Activated CD4-positive, alpha-beta T cell treated with anti-CD3 and anti-CD28 coated beads, Interleukin-2, amount 50 U/mL, for 1 hour (primary cell): ENCODE measurements around the gene PHLPP2.

Source experiments
- DNase-seq: peaks from one replicate; pipeline ENCODE4 v3.0.0-alpha.2; 2020

The PHLPP2 gene

DNA sequence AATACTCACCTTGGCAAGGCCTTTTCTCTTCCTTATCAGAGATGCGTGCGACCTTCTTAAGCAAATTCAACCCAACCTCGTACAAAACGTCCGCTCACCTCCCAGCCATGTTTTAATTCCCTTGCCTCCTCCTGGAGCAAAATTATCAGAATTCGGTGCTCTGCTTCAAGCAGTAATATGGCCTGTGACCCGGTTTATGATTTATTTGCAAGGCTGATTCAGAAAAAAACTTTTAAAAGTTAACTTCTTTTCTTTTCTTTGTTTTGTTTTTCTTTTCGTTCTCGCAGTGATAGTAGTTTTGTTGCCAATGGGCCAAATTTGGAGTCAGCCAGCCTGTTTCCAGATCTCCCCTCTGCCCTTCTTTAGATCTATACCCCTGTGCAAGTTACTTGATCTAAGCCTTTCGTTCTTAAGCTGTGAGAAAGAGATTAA lies at the start of gene PHLPP2:
Gene PHLPP2 (minus strand): TSS at position 382 of the 432 bp plus-strand sequence. CDS start 9,906 bp downstream, outside the sequence.
- no peak for DNase-seq

DNA sequence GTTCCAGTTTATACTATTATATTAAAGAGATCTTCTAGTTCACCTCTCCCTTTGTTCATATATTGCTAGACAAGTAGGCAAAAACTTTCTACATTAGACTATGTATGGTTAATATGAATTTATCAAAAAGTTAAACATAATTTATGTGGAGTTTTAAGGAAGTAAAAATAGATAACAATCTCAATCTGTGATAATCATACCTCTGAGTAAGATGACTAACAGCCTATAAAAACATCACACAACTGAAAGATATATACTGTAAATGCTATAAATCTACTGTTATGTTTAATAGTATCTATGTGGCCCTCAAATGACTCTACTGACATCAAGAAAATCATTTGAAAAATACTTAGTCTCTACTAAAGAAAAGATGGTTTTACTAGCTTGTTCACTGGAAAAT lies 47.1 kb upstream of the PHLPP2 start:
- no peak for DNase-seq

- no peak for DNase-seq
Observed at GRCh38 chr16:71769222-71769621, 44.7 kb upstream of the PHLPP2 start.

GRCh38 chr16:71767060-71767900 lies 42.8 kb upstream of the PHLPP2 start:
- no peak for DNase-seq

- DNase-seq: no peak
Observed at GRCh38 chr16:71762186-71762585, 37.7 kb upstream of the PHLPP2 start.

- no peak for DNase-seq
Observed at GRCh38 chr16:71761097-71761496, 36.6 kb upstream of the PHLPP2 start.

DNA sequence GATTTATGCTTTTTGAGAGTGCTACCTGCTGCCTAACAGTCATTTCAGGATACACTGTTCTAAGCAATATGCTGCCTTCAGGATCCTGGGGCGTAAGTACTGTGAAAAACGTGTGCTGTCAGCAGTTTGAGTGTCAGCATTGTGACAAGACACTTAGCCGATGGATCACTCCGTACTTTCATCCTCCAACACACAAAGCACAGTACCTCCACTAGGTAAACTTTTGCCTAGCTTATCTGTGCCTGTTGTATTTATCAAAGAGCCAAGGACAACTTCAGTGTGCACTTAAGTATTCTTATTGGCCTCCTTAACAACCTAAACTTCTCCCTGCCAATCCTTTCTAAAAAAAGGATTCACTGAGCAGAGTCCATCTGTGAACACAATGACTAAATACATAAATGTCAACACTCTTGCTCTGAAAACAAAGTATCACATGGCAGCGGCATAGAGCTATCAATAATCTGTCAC lies 33.8 kb upstream of the PHLPP2 start:
- no peak for DNase-seq

GRCh38 chr16:71754652-71755051 lies 30.2 kb upstream of the PHLPP2 start:
- no peak for DNase-seq

DNA sequence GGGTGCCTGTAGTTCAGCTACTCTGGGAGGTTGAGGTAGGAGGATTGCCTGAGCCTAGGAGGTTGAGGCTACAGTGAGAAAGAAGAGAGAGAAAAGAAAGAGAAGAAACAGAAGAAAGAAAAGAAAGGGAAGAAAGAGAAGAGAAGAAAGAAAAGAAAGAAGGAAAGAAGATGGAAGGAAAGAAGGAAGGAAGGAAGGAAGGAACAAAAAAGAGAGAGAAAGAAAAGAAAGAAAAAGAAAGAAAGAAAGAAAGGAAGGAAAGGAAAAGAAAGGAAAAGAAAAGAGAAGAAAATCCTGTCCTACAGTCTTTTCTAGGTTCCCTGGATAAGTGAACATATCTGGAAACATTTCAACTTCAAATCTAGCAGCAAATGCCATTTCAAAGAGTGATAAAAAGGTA lies 29.6 kb upstream of the PHLPP2 start:
- DNase-seq: no peak

DNA sequence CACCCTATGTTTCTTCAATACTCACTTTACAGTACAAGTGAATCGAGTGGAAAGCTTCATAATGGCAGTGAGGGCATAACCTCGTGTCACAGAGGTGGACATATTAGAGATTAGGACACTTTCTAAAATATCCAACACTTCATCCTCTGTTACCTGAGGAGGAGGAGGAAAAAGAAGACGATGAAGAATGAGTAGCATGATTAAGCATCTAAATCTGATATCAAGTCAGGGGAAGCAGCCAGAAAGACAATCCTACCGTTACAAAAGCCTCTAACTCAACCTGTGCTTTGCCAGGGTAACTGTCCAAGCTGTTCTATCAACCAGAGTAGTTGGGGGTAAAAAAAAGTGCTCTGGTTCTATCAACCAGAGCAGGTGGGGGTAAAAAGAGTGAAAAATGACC lies 23.7 kb upstream of the PHLPP2 start:
- no peak for DNase-seq

- peak; percentile 24 for DNase-seq
Observed at GRCh38 chr16:71746442-71747046, 22.0 kb upstream of the PHLPP2 start.

- DNase-seq: no peak
Observed at GRCh38 chr16:71738855-71739254, 14.4 kb upstream of the PHLPP2 start.

GRCh38 chr16:71737501-71737900 lies 13.0 kb upstream of the PHLPP2 start:
- no peak for DNase-seq

- no peak for DNase-seq
Observed at GRCh38 chr16:71734511-71734910, 10.0 kb upstream of the PHLPP2 start.

GRCh38 chr16:71732587-71732986 lies 8.1 kb upstream of the PHLPP2 start:
- no peak for DNase-seq

DNA sequence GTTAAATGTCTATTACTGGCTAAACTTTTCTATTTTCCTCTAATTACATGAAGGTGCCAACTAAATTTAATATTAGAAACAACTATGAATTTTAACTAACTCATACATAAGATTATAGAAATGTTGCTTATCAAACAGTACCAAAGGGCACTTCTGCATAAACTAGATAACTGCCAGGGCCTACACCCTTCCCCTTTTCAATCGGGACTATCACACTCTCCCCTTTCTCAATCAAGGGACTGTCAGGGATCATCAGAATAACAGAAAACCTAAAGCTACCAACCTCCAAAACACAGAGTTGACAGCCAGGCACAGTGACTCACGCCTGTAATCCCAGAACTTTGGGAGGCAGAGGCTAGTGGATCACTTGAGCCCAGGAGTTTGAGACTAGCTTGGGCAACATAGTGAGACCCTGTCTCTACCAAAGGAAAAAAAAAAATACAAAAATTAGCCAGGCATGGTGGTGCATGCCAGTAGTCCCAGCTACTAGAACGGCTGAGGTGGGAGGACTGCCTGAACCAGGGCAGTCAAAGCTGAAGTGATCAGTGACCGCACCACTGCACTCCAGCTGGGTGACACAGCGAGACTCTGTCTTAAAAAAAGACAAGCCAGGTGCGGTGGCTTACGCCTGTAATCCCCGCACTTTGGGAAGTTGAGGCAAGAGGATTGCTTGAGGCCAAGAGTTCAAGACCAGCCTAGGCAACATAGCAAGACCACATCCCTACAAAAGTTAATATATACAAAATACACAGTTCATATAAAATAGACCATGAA lies 3.2 kb upstream of the PHLPP2 start:
- DNase-seq: no peak

DNA sequence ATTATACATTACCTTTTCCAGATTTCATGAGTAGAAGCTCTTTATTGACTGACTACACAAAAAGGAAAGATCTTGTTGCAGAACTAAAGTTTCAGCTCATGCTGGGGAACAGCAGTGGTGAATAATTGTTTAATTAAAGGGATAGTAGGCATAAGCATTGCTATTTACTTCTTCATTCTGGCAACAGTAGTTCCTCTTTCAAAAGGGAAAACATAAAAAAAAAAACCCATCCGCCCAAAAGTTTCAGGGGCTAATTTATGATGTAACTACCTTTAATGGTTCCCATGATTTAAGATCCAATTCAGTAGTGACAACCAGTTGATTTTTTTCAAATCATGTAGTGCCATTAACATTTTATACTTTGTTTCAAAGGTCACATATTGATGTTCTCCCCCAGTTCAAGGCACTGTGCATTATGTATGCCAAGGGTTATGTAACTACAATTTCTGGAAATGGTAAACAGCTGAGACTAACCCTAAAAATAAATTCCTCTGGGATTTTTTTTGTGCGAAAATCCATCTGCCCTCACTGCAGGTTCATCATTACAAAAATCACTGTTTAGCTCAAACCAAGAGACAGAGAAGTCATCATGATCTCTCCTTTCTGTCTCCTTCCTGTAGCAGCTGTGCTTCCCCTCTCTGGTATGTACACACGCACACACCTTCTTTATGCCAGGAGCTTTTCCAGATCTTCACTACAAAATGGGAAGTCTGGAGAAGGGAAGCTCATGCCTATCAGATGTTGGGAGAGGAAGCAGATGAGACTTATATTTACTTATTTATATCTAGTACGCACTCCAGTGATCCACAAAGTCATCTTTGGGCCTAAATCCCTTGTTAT lies 2.2 kb upstream of the PHLPP2 start:
- no peak for DNase-seq

GRCh38 chr16:71723537-71724319 lies 773 bp downstream of the PHLPP2 start:
- DNase-seq: peak; percentile 75

DNA sequence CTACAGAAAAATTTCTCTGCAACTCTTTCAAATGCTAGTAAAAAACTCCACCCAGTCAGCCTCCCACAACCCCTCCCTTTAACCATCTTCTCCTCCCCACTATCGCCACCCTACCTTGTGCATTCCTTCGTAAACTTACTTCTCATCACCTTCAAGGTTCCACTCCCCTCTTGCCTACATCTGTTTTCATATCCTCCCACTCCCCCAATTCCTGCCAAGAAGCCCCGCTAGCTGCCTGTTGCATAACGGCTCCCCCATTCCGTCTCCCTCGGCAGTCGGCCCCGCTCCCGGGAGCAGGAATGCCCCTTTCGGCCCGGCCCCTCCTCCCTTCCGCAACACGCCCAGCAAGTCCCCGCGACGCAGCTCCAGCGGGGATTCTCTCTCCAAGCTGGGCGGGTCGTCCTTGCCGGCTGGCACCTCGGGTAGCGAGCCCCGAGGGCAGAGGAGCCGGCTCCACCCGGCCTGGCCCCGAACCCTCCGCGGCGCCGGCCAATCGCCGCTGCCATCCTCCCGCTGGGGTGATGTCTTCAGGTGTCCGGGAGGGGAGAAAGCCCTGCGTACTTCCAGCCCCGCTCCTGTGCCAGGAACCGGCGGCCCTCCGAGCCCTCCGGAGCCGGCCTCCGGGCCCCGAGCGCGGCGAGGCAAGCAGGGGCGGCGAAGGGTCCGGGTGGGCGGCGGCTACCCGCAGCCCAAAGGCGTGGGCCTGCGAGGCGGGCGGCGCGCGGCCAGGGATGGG lies 1.5 kb downstream of the PHLPP2 start:
- peak; percentile 35 for DNase-seq

DNA sequence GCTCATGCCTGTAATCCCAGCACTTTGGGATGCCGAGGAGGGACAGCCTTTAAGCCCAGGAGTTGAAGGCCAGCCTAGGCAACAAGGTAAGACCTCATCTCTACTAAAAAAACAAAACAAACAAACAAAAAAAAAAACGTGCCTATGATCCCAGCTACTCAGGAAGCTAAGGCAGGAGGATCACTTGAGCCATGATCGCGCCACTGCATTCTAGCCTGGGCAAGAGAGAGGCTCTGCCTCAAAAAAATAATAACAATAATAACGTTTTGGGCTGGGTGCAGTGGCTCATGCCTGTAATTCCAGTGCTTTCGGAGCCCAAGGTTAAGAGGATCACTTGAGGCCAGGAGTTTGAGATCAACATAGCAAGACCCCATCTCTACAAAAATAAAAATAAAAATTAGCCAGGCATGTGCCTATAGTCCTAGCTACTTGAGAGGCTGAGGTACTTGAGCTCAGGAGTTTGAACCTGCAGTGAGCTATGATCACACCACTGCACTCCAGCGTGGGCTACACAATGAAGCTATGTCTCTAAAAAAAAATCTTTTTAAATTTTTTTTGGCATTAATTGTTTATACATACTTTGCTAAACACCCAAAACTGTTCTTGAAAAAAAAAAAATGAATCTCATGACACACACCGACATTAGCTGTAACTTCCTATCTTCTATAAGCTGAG lies 3.3 kb downstream of the PHLPP2 start:
- no peak for DNase-seq
